GM12878 (cell line): ENCODE measurements around the gene CACHD1. TPM values are rescaled to one million over a fixed set of nuclear protein-coding genes. Genes with fewer than 3 reads are reported as not detected.

Source experiments
- ATAC-seq: fragments of 200-7000 bp; cut with Tn5 transposase; 3 replicates; pipeline ENCODE4 v1.9.1; 2020; ENCODE audit warnings: mild to moderate bottlenecking, moderate library complexity
- BruUV-seq: library from RNA; stranded (reverse); fragments of 400-500 nt; replicated peaks from 2 replicates; lab custom pipeline; 2021; lab: Mats Ljungman, UMichigan
- CTCF ChIA-PET: fragments of 300-600 bp; sonication (Branson Sonifier 250); formaldehyde crosslinking; extraction: SDS; loops from one replicate; lab custom pipeline; 2021; ENCODE audit warnings: inconsistent platforms; lab: Yijun Ruan, JAX
- POLR2A ChIA-PET: fragments of 350-600 bp; formaldehyde crosslinking; extraction: SDS; loops from one replicate; lab custom pipeline; 2021; ENCODE audit warnings: inconsistent platforms; lab: Charles Lee
- RAD21 ChIA-PET: fragments of 300-600 bp; sonication (Branson Sonifier 250); formaldehyde crosslinking; loops from one replicate; lab custom pipeline; 2023; ENCODE audit warnings: antibody characterized with exemption; ENCODE audit not compliant: unreplicated experiment; lab: Charles Lee
- SMC1A ChIA-PET: fragments of 300-600 bp; sonication (Branson Sonifier 250); formaldehyde crosslinking; loops from one replicate; lab custom pipeline; 2023; ENCODE audit not compliant: unreplicated experiment, uncharacterized antibody; lab: Charles Lee
- DNase-seq: peaks from one replicate; pipeline ENCODE4 v3.0.0-alpha.2; 2011; ENCODE audit warnings: low read depth, low spot score
- FAIRE-seq: peaks from 3 replicates; lab custom pipeline; 2011; peaks lifted over from hg19 to GRCh38; lab: Jason Lieb, UNC
- H2AFZ ChIP-seq: 2 replicates; pipeline ENCODE4 v1.6.0; 2011; ENCODE audit warnings: low read depth, low read length, control low read depth; ENCODE audit not compliant: control insufficient read depth
- H3K27ac ChIP-seq: 2 replicates; pipeline ENCODE4 v1.5.1; 2011; ENCODE audit warnings: control low read depth; ENCODE audit not compliant: control insufficient read depth, insufficient read depth
- H3K27me3 ChIP-seq, 2 experiments: replicated peaks in 1 of 2; 2 replicates each; pipeline versions ENCODE4 v1.6.0 to v1.6.1; 2011; ENCODE audit warnings: low read length in 1 of 2; ENCODE audit not compliant: control insufficient read depth in 2 of 2, insufficient read depth in 2 of 2
- H3K36me3 ChIP-seq, 2 experiments: 2 replicates each; pipeline ENCODE4 v1.5.1; 2011; ENCODE audit warnings: low read length in 1 of 2; ENCODE audit not compliant: control insufficient read depth in 2 of 2, insufficient read depth in 2 of 2
- H3K4me1 ChIP-seq: 2 replicates; pipeline ENCODE4 v1.6.1; 2011; ENCODE audit warnings: mild to moderate bottlenecking, low read length, moderate library complexity, mixed read lengths; ENCODE audit not compliant: control insufficient read depth, insufficient read depth
- H3K4me2 ChIP-seq: 2 replicates; pipeline ENCODE4 v1.6.0; 2011; ENCODE audit warnings: control low read depth; ENCODE audit not compliant: control insufficient read depth, insufficient read depth
- H3K4me3 ChIP-seq: fragments of 200-600 bp; sonication (generic); 2 replicates; pipeline ENCODE4 v1.5.1; 2016
- H3K79me2 ChIP-seq: 2 replicates; pipeline ENCODE4 v1.6.0; 2011; ENCODE audit warnings: low read length; ENCODE audit not compliant: control insufficient read depth, insufficient read depth
- H3K9ac ChIP-seq: 2 replicates; pipeline ENCODE4 v1.8.0; 2011; ENCODE audit warnings: low read length, control low read depth, mixed read lengths; ENCODE audit not compliant: control insufficient read depth, insufficient read depth
- H3K9me3 ChIP-seq: replicated peaks from 3 replicates; pipeline ENCODE4 v1.5.1; 2011; ENCODE audit warnings: mild to moderate bottlenecking, low read length; ENCODE audit not compliant: control insufficient read depth, insufficient read depth
- H4K20me1 ChIP-seq: 2 replicates; pipeline ENCODE4 v1.6.0; 2011; ENCODE audit not compliant: control insufficient read depth, insufficient read depth
- BCLAF1 ChIP-seq: fragments of 450-650 bp; IDR thresholded peaks from 2 replicates; pipeline ENCODE4 v1.6.1; 2017; ENCODE audit warnings: antibody characterized with exemption, mild to moderate bottlenecking, moderate library complexity
- CBX5 ChIP-seq: sonication (generic); IDR thresholded peaks from 2 replicates; pipeline ENCODE4 v1.6.1; 2016; ENCODE audit warnings: low read depth, moderate library complexity, mild to moderate bottlenecking, inconsistent platforms
- CHD1 ChIP-seq: IDR thresholded peaks from 2 replicates; pipeline ENCODE4 v1.6.1; 2012; ENCODE audit warnings: low read depth, low read length, improper control_type of control experiment
- E2F8 ChIP-seq: fragments of 450-650 bp; IDR thresholded peaks from 2 replicates; pipeline ENCODE4 v1.6.1; 2018; ENCODE audit warnings: mild to moderate bottlenecking, low read depth, moderate library complexity; ENCODE audit not compliant: partially characterized antibody
- GABPA ChIP-seq: IDR thresholded peaks from 2 replicates; pipeline ENCODE4 v1.6.1; 2014; ENCODE audit warnings: antibody characterized with exemption, low read depth, mild to moderate bottlenecking, inconsistent platforms
- HDAC2 ChIP-seq: fragments of 200-600 bp; sonication (generic); IDR thresholded peaks from 2 replicates; pipeline ENCODE4 v1.6.1; 2017
- RCOR1 ChIP-seq: conservative IDR thresholded peaks from 2 replicates; pipeline ENCODE4 v1.6.1; 2012; ENCODE audit warnings: low read depth, low read length, improper control_type of control experiment
- SIX5 ChIP-seq: IDR thresholded peaks from 2 replicates; pipeline ENCODE4 v1.6.1; 2011; ENCODE audit warnings: mild to moderate bottlenecking, low read depth, low read length, moderate library complexity; ENCODE audit not compliant: severe bottlenecking
- SPI1 ChIP-seq: IDR thresholded peaks from 2 replicates; pipeline ENCODE4 v1.6.1; 2011; ENCODE audit warnings: low read depth, mild to moderate bottlenecking, low read length, moderate library complexity, borderline replicate concordance; ENCODE audit not compliant: insufficient read depth
- TARDBP ChIP-seq: IDR thresholded peaks from 2 replicates; pipeline ENCODE4 v1.6.1; 2016; ENCODE audit warnings: borderline replicate concordance
- ZBTB33 ChIP-seq: fragments of 450-650 bp; IDR thresholded peaks from 2 replicates; pipeline ENCODE4 v1.6.1; 2017; ENCODE audit warnings: mild to moderate bottlenecking
- WGBS: methylation state at CpG from one replicate; pipeline ENCODE4 v1.1.6; 2016; ENCODE audit warnings: low lambda C conversion rate; ENCODE audit not compliant: insufficient replicate concordance, insufficient coverage; ENCODE audit errors: missing lambda C conversion rate; 5-methylcytosine and 5-hydroxymethylcytosine counted together
- in situ Hi-C: fragments of 300-500 bp; cut with MboI; formaldehyde crosslinking; loops from 9 replicates; pipeline ENCODE4 v1.14.3; 2018; ENCODE audit warnings: mixed read lengths
- intact Hi-C: fragments of 100-400 bp; cut with micrococcal nuclease; formaldehyde crosslinking; loops from one replicate; pipeline ENCODE4 v1.14.2; 2022; ENCODE audit not compliant: unreplicated experiment
- polyA plus RNA-seq, 11 experiments: library from polyadenylated mRNA; depleted of rRNA in 4 of 11; unstranded in 6 of 11; stranded (reverse) in 5 of 11; fragments of >200 nt; fragmentation: Nextera tagmentation in 4 of 11; fragmentation: Illumina TruSeq in 1 of 11; extraction: Ambion mirVana in 4 of 11; extraction: Trizol in 1 of 11; gene quantifications; 1 replicate in 1 of 11; 2 replicates in 10 of 11; pipeline versions ENCODE4 v1.2.1 to v1.2.3, GENCODE V29; 2011 to 2016; ENCODE audit warnings: inconsistent platforms in 2 of 11, missing spikeins in 2 of 11, low read depth in 1 of 11
- total RNA-seq, 4 experiments: library from RNA; depleted of rRNA in 3 of 4; stranded (reverse); fragments of >200 nt in 3 of 4; fragmentation: Illumina TruSeq in 1 of 4; extraction: Trizol in 1 of 4; gene quantifications; 2 replicates each; pipeline versions ENCODE4 v1.2.1 to v1.2.3, GENCODE V29; 2013 to 2021

Gene CACHD1
- total and polyA plus RNA-seq, 10 of the 15 experiments (the other 5 are each of a cell fraction or from before 2014, with no cell fraction given): 0.03 TPM; not detected in 9

GRCh38 chr1:64525116-64525686, 55.3 kb downstream of the CACHD1 start:
- 33% methylated on average over 3 of the region's 3 CpGs for WGBS
- TF ChIP-seq HDAC2 (no peak), BCLAF1 (no peak), SPI1 (no peak), GABPA (no peak), CBX5 (no peak), E2F8 (no peak), SIX5 (no peak), TARDBP (no peak), ZBTB33 (no peak), CHD1 (no peak), RCOR1 (no peak)
- TF ChIP-seq, all 136 proteins: peak for 0
- ChIA-PET RAD21 (no interaction called here), SMC1A (no interaction called here), POLR2A (no interaction called here), CTCF (no interaction called here)
- ATAC-seq (no peak), DNase-seq (no peak), FAIRE-seq (no peak)
- Histone ChIP-seq H3K9ac (no peak overlapping the region), H3K27ac (no peak overlapping the region), H3K4me1 (no peaks in the 10 kb centered on the region), H2AFZ (no peak overlapping the region), H3K4me3 (no peak overlapping the region), H4K20me1 (no peaks in the 10 kb centered on the region), H3K27me3 (no peaks in the 10 kb centered on the region; a peak in 1 of 4 replicates), H3K36me3 (no peaks in the 10 kb centered on the region), H3K79me2 (no peaks in the 10 kb centered on the region), H3K9me3 (no peaks in the 10 kb centered on the region), H3K4me2 (no peak overlapping the region)
- intact Hi-C loops (no loop called here), in situ Hi-C loops (no loop called here)
- no TSS peak for BruUV-seq
